ENCODE results near the gene GPRIN1. TPM values are rescaled to one million over a fixed set of nuclear protein-coding genes. Genes with fewer than 3 reads are reported as not detected.
"Not testable (repeated sequence)": the region's sequence is repeated elsewhere in the genome, so short reads cannot be mapped to it uniquely, and the experiment has no call there.

Gene GPRIN1
- total RNA-seq, 1 donor: 7.1 TPM

DNA sequence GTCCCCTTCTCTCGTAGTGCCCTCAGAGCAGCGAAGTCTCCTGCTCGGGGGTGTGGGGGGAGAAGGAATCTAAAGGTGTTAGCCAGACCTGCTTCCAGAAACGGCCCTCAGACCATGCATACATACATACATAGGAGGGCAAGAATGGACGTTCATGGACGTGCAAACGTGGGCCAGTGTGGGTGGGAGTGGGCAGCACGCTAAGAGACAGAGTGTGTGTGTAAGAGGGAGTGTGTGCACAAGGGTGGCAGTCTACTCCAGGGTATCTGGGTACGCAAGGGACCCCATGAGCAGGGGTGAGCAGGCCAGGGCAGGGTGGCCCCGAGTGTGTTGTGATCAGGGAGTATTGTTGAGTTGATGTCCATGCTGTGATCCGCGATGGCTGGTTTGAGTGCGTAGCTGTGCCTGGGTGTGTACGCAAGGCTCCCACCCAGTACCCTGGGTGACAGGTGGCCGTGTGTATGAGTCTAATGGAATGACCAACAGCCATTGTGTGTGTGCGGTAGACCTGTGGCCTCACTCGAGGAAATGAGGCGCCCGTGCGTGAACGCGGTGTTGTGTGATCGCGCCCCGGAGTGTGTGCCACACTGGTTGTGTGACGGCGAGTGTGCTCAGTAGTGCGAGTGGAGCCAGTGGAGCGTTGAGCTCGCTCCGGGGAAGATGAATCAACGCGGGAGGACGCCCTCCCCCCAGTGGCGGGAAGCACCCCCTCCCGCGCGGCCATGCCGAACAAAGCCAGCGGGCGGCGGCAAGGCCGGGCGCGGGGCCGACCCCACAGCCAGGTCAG lies 826 bp downstream of the GPRIN1 start:
- peak overlapping the region; percentile 69 for H3K4me3 ChIP-seq (ENCODE audit: low read depth, low read length)
- no peak for DNase-seq (ENCODE audit: low read depth)

DNA sequence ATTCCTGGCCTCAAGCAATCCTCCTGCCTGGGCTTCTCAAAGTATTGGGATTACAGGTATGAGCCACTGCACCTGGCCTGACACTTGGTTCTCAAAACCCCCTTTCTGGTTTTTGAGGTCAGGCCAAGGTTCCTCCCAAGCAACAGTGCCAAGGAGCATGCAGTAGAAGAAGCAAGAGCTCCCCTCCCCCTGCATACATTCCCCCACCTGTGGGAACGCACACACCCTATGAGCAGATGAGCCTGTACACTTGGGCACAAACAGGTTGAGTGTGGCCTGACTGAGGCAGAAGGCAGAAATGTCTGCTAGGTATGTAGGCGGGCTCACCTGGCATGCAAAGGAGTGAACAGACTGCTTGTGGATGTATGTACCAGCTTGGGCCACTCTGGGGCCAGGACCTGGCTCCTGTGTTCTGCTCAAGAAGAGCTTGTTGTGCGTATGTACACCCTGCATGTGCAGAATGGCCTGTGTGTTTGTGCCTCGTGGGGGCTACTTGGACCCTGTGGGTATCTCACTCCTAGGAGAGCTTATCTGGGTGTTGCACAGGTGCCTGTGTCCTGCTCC lies 1.7 kb downstream of the GPRIN1 start:
- TF ChIP-seq, protein P1, sequence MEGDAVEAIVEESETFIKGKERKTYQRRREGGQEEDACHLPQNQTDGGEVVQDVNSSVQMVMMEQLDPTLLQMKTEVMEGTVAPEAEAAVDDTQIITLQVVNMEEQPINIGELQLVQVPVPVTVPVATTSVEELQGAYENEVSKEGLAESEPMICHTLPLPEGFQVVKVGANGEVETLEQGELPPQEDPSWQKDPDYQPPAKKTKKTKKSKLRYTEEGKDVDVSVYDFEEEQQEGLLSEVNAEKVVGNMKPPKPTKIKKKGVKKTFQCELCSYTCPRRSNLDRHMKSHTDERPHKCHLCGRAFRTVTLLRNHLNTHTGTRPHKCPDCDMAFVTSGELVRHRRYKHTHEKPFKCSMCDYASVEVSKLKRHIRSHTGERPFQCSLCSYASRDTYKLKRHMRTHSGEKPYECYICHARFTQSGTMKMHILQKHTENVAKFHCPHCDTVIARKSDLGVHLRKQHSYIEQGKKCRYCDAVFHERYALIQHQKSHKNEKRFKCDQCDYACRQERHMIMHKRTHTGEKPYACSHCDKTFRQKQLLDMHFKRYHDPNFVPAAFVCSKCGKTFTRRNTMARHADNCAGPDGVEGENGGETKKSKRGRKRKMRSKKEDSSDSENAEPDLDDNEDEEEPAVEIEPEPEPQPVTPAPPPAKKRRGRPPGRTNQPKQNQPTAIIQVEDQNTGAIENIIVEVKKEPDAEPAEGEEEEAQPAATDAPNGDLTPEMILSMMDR (IDR thresholded peaks at IDR 0.05; ENCODE audit: insufficient read depth, low read length): no peak
- no peak for DNase-seq (ENCODE audit: low read depth)
- H3K4me3 ChIP-seq (ENCODE audit: low read depth, low read length): no peak overlapping the region

More for the DNA sequence above, 826 bp downstream of the GPRIN1 start:
- TF ChIP-seq, protein P1 (IDR thresholded peaks at IDR 0.05; ENCODE audit: insufficient read depth, low read length): no peak

DNA sequence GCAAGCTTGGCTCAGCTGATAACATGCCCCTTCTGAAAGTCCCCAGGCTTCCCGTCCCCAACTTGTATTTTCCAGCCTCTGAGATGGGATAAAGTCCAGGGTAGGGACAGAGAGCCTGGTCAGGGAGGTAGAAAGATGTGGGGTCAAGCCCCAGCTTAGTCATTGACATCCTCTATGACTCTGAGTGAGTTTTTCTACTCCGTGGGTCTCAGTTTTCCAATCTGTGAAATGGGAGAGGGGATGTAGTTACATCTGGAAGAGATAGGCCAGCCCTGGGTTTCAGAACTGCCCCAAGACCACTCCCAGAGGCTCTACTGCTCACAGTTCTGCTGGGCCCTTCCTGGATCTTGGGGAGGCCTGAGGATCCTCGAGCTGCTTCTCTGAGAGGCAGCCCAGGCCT lies 3.1 kb downstream of the GPRIN1 start:
- no peak for DNase-seq (ENCODE audit: low read depth)
- H3K4me3 ChIP-seq (ENCODE audit: low read depth, low read length): no peak overlapping the region
- TF ChIP-seq, protein P1 (IDR thresholded peaks at IDR 0.05; ENCODE audit: insufficient read depth, low read length): no peak

DNA sequence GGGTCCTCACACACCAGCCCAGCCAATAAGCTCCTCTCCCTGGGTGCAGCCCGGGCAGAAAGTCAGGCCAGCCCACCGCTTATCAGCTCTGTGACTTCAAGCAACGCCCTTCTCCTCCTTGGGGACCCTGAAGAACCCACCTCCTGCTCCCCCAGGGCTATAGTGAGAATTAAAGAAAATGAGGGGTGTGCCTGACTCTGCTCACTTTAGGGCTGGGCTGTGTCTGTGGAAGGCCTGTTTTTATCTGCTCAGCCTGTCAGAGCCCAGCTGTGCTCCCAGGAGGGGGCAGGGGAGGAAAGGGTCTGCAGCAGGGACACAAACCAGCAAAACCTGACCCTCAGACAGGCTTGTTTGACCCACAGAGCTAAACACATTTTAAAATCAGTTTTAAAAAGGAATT lies 3.9 kb downstream of the GPRIN1 start:
- H3K4me3 ChIP-seq (ENCODE audit: low read depth, low read length): no peak overlapping the region
- no peak for DNase-seq (ENCODE audit: low read depth)
- TF ChIP-seq, protein P1 (IDR thresholded peaks at IDR 0.05; ENCODE audit: insufficient read depth, low read length): no peak

DNA sequence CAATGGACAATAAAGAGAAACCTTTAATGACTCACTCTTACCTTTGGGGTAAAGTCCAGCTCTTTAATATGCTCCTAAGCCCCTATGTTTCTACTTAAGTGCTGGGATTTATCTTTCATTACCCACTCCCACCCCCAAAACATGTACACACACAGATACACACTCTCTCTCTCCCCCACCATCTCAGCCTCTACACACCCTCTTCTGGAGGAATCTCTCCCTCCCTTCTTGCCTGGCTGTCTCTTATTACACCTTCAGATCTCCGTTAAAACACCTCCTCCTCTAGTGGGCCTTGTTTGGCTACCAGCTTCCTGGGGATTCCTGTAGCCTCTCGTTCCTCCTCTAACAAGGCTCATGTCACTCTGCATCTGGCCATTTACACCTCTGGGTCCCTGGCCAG lies 6.9 kb downstream of the GPRIN1 start:
- no peak for DNase-seq (ENCODE audit: low read depth)
- H3K4me3 ChIP-seq (ENCODE audit: low read depth, low read length): no peak overlapping the region
- TF ChIP-seq, protein P1 (IDR thresholded peaks at IDR 0.05; ENCODE audit: insufficient read depth, low read length): no peak

DNA sequence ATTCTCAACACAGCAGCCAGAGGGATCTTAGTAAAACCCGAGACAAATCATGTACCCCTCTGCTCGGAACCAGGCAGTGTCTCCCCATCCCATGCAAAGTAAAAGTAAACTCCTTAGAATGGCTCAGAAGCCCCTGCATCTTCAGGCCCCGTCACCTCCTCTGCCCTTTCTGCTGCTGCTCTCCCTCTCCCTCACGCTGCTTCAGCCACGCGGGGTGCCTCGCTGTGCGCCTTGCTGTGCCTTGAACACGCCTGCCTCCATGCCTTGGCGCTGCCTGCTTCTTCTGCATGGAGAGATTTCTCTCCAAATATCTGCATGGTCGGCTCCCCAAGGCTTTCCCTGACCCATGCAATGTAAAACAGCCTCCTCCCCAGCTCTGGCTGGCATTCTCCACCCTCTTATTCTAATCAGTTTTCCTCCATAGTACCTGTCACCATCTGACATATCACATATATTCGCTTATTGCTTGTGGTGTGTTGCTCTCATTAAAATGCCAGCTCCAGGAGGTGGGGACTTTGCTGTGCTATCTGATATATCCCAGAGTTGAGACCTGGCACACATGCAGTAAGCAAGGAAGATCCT lies 8.0 kb downstream of the GPRIN1 start:
- DNase-seq (ENCODE audit: low read depth): no peak
- H3K4me3 ChIP-seq (ENCODE audit: low read depth, low read length): no peak overlapping the region
- TF ChIP-seq, protein P1 (IDR thresholded peaks at IDR 0.05; ENCODE audit: insufficient read depth, low read length): no peak

DNA sequence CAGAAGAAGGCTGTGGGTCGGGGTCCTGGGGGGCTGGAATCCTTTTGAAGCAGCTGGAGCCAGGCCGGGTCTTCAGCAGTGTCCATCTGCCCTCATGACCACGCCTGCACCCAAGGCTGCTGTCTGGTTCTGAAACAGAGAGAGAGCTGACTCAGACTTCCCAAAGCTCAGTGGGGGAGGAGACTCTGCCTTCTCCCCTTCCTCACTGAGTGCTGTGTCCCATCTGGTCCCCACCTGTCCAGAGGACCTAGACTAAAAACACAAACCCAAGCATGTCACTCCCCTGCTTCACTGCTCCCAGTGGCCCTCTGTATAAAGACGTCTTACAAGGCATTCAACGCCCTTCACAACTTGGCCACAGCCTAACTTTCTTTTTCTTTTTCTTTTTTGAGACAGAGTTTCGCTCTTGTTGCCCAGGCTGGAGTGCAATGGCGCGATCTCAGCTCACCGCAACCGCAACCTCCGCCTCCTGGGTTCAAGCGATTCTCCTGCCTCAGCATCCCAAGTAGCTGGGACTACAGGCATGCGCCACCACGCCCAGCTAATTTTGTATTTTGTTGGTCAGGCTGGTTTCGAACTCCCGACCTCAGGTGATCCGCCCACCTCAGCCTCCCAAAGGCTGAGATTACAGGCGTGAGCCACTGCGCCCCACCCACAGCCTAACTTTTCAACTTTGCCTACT lies 10.1 kb downstream of the GPRIN1 start:
- not testable (repeated sequence) for H3K4me3 ChIP-seq (ENCODE audit: low read depth, low read length); DNase-seq (ENCODE audit: low read depth)

All from fibroblast of the aortic adventitia (primary cell).